GM12801 (cell line): ENCODE measurements around the gene FTO.

ENCODE experiments used
- TF ChIP-seq, protein P1 (sequence below): IDR thresholded peaks from one replicate; pipeline ENCODE4 v1.5.1; 2011; ENCODE audit warnings: control low read depth; ENCODE audit not compliant: insufficient read length; ENCODE audit errors: extremely low read depth

FTO gene

DNA sequence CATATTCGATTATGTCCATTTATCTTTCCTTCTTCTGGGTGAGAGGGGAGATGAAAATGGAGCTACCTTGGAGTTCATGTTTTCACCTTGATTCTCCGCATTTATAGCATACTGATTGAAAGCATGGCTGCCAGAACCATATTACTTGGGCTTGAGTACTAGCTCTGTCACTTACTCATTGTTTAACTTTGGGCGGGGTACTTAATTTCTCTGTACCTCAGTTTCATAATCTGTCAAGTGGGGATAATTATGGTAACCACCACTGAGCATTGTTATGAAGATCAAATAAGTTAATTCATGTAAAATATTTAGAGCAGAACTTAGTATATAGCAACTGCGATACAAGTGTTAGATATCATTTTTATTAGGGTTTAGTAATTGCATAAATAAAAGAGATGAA, 65.2 kb downstream of the FTO start:
- TF ChIP-seq, protein P1, sequence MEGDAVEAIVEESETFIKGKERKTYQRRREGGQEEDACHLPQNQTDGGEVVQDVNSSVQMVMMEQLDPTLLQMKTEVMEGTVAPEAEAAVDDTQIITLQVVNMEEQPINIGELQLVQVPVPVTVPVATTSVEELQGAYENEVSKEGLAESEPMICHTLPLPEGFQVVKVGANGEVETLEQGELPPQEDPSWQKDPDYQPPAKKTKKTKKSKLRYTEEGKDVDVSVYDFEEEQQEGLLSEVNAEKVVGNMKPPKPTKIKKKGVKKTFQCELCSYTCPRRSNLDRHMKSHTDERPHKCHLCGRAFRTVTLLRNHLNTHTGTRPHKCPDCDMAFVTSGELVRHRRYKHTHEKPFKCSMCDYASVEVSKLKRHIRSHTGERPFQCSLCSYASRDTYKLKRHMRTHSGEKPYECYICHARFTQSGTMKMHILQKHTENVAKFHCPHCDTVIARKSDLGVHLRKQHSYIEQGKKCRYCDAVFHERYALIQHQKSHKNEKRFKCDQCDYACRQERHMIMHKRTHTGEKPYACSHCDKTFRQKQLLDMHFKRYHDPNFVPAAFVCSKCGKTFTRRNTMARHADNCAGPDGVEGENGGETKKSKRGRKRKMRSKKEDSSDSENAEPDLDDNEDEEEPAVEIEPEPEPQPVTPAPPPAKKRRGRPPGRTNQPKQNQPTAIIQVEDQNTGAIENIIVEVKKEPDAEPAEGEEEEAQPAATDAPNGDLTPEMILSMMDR: no peak

- TF ChIP-seq, protein P1: no peak
Observed at GRCh38 chr16:53769787-53770186, 65.8 kb downstream of the FTO start.

- TF ChIP-seq, protein P1: no peak
Observed at GRCh38 chr16:53770641-53771040, 66.7 kb downstream of the FTO start.

DNA sequence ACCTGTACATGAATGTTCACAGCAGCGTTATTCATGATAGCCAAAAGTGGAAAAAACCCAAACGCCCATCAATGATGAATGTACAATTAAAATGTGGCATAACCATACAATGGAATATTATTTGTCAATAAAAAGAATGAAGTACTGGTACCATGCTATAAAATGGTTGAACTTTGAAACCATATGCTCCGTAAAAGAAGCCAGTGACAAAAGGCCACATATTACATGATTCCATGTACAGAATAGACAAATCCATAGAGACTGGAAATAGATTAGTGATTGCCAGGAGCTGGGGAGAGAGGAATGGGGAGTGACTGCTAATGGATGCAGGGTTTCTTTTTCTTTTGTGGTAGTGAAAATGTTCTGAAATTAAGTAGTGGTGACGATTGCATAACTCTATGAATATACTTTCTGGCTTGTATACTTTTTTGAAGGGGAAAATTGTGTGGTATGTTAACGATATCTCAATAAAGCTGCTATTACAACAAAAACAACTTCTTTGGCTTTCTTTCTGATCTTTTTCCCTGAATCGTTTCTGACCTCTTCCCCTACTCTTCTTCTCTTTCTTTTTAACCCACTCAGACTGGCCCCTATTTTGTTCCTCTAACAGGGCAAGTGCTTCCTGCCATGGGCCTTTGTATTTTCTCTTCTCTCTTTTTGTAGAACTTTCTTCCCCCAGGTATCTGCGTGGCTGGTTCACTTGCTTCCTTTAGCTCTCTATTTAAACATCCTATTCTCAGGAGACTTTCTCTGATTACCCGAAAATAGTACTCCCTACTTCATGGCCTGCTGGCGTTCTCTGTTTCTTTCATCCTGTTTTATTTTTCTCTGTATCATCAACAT, 67.9 kb downstream of the FTO start:
- TF ChIP-seq, protein P1: no peak

DNA sequence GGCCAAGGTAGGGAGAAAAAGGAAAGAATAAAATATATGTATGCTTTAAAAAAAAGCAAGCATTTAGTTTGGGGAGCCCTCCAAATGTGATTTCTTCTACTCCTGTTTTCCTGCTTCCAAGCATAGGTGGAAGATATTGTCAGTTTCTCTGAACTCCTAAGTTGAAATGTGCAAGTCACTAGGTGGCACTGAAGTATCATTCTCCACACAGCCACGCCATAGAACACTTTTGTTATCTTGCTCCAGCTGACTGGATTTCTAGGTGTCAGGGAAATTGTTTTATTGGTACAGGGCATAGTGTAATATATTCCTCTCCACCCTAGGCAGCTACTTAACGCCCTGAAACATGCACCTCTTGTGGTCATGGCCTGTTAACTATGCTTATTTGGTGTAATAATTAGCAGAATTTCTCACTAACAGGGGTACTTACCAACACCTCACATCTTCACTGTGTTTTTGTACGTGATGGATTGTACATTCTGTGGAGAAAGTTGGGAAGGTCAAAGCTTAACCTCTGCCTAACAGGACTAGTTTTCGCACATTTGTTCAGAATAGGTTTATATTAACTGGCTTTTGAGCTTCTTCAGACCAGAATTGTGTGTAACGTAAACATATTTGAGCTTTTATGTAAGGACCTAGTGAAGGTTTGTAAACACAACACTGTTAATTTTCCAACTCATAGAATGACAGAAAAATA, 69.3 kb downstream of the FTO start:
- TF ChIP-seq, protein P1: no peak

DNA sequence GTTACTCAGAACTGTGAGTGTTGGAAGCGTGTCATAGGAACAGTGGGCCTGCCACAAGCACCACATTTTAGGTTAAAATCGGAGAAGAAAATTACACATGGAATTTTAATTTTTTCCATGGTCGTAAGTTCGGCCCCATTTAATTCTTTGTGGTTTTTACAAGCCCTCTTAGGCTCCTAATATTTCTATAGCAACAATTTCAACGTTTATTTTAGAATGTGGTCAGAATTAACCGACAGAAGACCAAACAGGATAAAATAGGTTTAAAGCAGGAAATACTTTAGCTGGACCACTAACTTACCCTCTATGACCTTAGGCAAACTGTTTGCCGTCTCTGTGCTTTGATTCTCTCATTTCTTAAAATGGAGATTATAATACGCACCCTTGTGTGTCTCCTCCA, 69.9 kb downstream of the FTO start:
- TF ChIP-seq, protein P1: no peak

DNA sequence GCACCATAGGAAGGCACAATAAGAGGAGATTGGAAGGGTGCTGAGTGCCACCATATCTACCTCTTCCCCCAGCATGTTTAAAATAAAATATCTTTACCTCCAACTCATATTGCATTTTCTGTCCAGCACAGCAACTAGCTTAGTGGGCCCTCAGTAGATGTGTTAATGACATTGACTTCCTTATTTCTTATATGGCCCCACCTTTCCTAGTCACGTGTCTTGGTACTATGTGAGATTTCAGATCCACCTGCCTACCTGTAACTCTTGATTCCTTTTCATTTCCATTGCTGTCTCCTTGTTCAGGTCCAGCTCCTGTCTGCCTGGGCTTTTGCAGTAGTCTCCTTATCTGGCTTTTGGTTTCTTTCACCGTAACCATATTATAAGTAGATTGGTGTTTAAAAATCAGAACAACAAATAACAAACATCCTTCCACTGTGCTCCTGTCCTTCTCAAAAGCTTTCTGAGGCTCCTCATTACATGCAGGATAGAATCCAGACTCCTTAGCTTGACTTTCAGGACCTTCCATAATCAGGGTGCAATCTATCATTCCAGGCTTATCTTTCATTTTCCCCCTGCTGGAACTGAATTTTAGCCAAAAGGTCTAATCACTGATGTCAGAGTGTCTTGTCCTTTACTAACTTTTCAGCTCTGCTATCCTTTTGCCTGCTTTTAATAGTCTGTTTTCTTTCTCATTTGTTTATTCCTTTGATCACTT, 71.3 kb downstream of the FTO start:
- TF ChIP-seq, protein P1: no peak
